HCT116 (cell line): ENCODE data around the gene IRF2.

Source experiments
- YY1 ChIP-seq: IDR thresholded peaks from 2 replicates; pipeline ENCODE4 v1.6.1; 2011; ENCODE audit warnings: low read length, low read depth, moderate library complexity, mild to moderate bottlenecking; ENCODE audit not compliant: insufficient replicate concordance; ENCODE audit errors: extremely low read depth
- TF ChIP-seq, protein P1 (sequence below), 3 experiments: fragments of 200-600 bp in 1 of 3; sonication (generic) in 1 of 3; IDR thresholded peaks in 2 of 3; conservative IDR thresholded peaks in 1 of 3; 2 replicates each; pipeline ENCODE4 v1.5.1; 2012 to 2017; ENCODE audit warnings: low read depth in 2 of 3, low read length in 2 of 3, antibody characterized with exemption in 1 of 3, borderline replicate concordance in 1 of 3, control low read depth in 1 of 3, mild to moderate bottlenecking in 1 of 3, mixed read lengths in 1 of 3, mixed run types in 1 of 3, moderate library complexity in 1 of 3; ENCODE audit not compliant: insufficient read depth in 1 of 3

DNA sequence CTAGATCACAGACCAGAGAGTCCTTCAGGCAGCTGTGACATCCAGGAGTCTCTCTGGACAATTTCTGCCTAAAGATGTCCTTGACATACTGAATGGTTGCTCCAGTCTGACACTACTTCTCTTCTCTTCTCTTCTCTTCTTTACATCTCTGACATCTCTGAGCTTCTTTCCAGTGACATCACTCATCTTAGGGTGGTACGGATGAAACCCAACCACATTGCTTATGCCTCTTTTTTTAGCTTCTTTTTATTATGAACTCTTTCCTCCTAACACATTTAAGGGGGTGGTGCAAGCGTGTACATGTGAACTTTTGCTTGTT lies 39.4 kb upstream of the IRF2 start:
- no peak for TF ChIP-seq YY1
- TF ChIP-seq, protein P1, sequence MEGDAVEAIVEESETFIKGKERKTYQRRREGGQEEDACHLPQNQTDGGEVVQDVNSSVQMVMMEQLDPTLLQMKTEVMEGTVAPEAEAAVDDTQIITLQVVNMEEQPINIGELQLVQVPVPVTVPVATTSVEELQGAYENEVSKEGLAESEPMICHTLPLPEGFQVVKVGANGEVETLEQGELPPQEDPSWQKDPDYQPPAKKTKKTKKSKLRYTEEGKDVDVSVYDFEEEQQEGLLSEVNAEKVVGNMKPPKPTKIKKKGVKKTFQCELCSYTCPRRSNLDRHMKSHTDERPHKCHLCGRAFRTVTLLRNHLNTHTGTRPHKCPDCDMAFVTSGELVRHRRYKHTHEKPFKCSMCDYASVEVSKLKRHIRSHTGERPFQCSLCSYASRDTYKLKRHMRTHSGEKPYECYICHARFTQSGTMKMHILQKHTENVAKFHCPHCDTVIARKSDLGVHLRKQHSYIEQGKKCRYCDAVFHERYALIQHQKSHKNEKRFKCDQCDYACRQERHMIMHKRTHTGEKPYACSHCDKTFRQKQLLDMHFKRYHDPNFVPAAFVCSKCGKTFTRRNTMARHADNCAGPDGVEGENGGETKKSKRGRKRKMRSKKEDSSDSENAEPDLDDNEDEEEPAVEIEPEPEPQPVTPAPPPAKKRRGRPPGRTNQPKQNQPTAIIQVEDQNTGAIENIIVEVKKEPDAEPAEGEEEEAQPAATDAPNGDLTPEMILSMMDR (IDR thresholded peaks at IDR 0.05 in 2 of 3, conservative IDR thresholded peaks at IDR 0.05 in 1 of 3; ENCODE audit: borderline replicate concordance in 1 of 3, insufficient read depth in 1 of 3, low read depth in 2 of 3, low read length in 2 of 3) = no peak
